A673 (cell line): ENCODE results near the gene PATE4. TPM values are rescaled to one million over a fixed set of nuclear protein-coding genes. Genes with fewer than 3 reads are reported as not detected.
A peak's percentile ranks its signal among the peaks of the same experiment; 100 is the strongest.

Experiments used
- BruUV-seq: library from RNA; stranded (reverse); fragments of 400-500 nt; replicated peaks from 2 replicates; lab custom pipeline; 2021; lab: Mats Ljungman, UMichigan
- CTCF ChIA-PET: fragments of 300-600 bp; sonication (Branson Sonifier 250); formaldehyde crosslinking; loops from one replicate; lab custom pipeline; 2022; ENCODE audit warnings: antibody characterized with exemption; lab: Charles Lee
- POLR2A ChIA-PET: fragments of 300-600 bp; sonication (Branson Sonifier 250); formaldehyde crosslinking; loops from one replicate; lab custom pipeline; 2022; ENCODE audit warnings: antibody characterized with exemption; ENCODE audit not compliant: low non-redundant PET; lab: Charles Lee
- DNase-seq: peaks from one replicate; pipeline ENCODE4 v3.0.0-alpha.2; 2015; ENCODE audit warnings: low spot score
- H3K27ac ChIP-seq: fragments of 200-600 bp; sonication (generic); 2 replicates; pipeline ENCODE4 v1.5.1; 2016; ENCODE audit warnings: mixed run types, low read depth, mild to moderate bottlenecking, mixed read lengths, antibody characterized with exemption, low read length; ENCODE audit not compliant: poor library complexity, severe bottlenecking
- H3K27me3 ChIP-seq: fragments of 200-600 bp; sonication (generic); replicated peaks from 2 replicates; pipeline ENCODE4 v1.6.1; 2017; ENCODE audit warnings: mixed run types, low read depth, mild to moderate bottlenecking, mixed read lengths, antibody characterized with exemption, low read length; ENCODE audit not compliant: insufficient read depth, poor library complexity
- H3K36me3 ChIP-seq: fragments of 200-600 bp; sonication (generic); 2 replicates; pipeline ENCODE4 v1.6.1; 2016; ENCODE audit warnings: mixed run types, mild to moderate bottlenecking, mixed read lengths, antibody characterized with exemption, low read length; ENCODE audit not compliant: insufficient read depth, poor library complexity, severe bottlenecking
- H3K4me1 ChIP-seq: fragments of 200-600 bp; sonication (generic); 2 replicates; pipeline ENCODE4 v1.6.1; 2017; ENCODE audit warnings: mixed run types, mild to moderate bottlenecking, mixed read lengths, antibody characterized with exemption, low read length; ENCODE audit not compliant: insufficient read depth, poor library complexity, severe bottlenecking
- H3K4me3 ChIP-seq: fragments of 200-600 bp; sonication (generic); 2 replicates; pipeline ENCODE4 v1.5.1; 2016; ENCODE audit warnings: low read depth, mixed run types, mild to moderate bottlenecking, mixed read lengths, low read length; ENCODE audit not compliant: poor library complexity, severe bottlenecking
- H3K9me3 ChIP-seq: fragments of 200-600 bp; sonication (generic); 2 replicates; pipeline ENCODE4 v1.6.1; 2016; ENCODE audit warnings: mixed run types, low read depth, mild to moderate bottlenecking, mixed read lengths, antibody characterized with exemption, low read length; ENCODE audit not compliant: poor library complexity, severe bottlenecking
- CTCF ChIP-seq: fragments of 300-800, 200-600 bp; sonication (generic); conservative IDR thresholded peaks from 2 replicates; pipeline ENCODE4 v1.5.1; 2017; ENCODE audit warnings: low read depth, mild to moderate bottlenecking, antibody characterized with exemption, low read length, moderate library complexity, mixed read lengths
- EZH2 ChIP-seq: fragments of 200-600 bp; sonication (generic); IDR thresholded peaks from 2 replicates; pipeline ENCODE4 v1.6.1; 2017; ENCODE audit warnings: borderline replicate concordance, low read depth, mild to moderate bottlenecking, mixed read lengths, antibody characterized with exemption, low read length; ENCODE audit not compliant: poor library complexity, severe bottlenecking
- intact Hi-C: fragments of 100-400 bp; cut with micrococcal nuclease; formaldehyde crosslinking; loops from one replicate; pipeline ENCODE4 v1.10.0; 2022; ENCODE audit not compliant: unreplicated experiment
- total RNA-seq: library from RNA; stranded (reverse); gene quantifications from 2 replicates; pipeline ENCODE4 v1.2.3, GENCODE V29; 2021

The PATE4 gene
- total RNA-seq, 1 experiment from 2014 or later: not detected

GRCh38 chr11:125802387-125802786 lies 30.7 kb upstream of the PATE4 start:
- ChIA-PET CTCF (no interaction called here), POLR2A (no interaction called here)
- Histone ChIP-seq H3K4me3 (no peak overlapping the region), H3K27ac (no peak overlapping the region), H3K4me1 (no peaks in the 10 kb centered on the region), H3K27me3 (no peaks in the 10 kb centered on the region), H3K36me3 (no peaks in the 10 kb centered on the region), H3K9me3 (peaks cover 11% of the 10 kb centered on the region)
- BruUV-seq: no TSS peak
- intact Hi-C loops: no loop called here
- TF ChIP-seq CTCF (no peak), EZH2 (no peak)
- no peak for DNase-seq

GRCh38 chr11:125807909-125808308 lies 25.2 kb upstream of the PATE4 start:
- Histone ChIP-seq H3K4me1 (no peaks in the 10 kb centered on the region), H3K9me3 (no peaks in the 10 kb centered on the region), H3K27me3 (no peaks in the 10 kb centered on the region), H3K27ac (no peak overlapping the region), H3K4me3 (no peak overlapping the region), H3K36me3 (no peaks in the 10 kb centered on the region)
- intact Hi-C loops: no loop called here
- no TSS peak for BruUV-seq
- no peak for TF ChIP-seq EZH2
- no peak for TF ChIP-seq CTCF
- ChIA-PET POLR2A (no interaction called here), CTCF (no interaction called here)
- peak; percentile 12 for DNase-seq

DNA sequence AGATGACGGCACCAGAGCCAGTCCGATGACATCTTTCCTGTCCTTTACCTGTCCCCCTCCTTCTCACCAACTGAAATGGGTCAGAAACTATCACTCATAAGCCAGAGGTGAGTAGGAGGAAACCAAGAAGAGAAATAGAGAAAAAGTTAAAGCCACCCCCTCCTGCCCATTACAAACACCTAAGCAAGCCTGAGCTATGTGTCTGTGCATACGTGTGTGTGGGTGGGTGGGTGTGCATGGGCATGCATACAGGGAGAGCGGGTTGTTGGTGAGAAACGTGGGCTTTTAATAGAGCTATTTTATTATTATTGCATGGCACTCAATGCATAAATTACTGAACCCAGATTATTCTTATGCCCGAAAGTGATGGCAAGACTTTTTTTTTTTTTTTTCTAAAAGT lies 2.6 kb downstream of the PATE4 start:
- Histone ChIP-seq H3K27me3 (peaks cover 8% of the 10 kb centered on the region), H3K9me3 (no peaks in the 10 kb centered on the region), H3K27ac (no peak overlapping the region), H3K4me1 (no peaks in the 10 kb centered on the region), H3K36me3 (no peaks in the 10 kb centered on the region), H3K4me3 (no peak overlapping the region)
- CTCF ChIA-PET: no interaction called here
- BruUV-seq: no TSS peak
- DNase-seq: no peak
- POLR2A ChIA-PET: no interaction called here
- intact Hi-C loops: no loop called here
- TF ChIP-seq EZH2 (no peak), CTCF (no peak)
